Activated gamma-delta T cell (primary cell): ENCODE data around the gene CXCL11.
"Not testable (repeated sequence)": the region's sequence is repeated elsewhere in the genome, so short reads cannot be mapped to it uniquely, and the experiment has no call there.

Experiments
- DNase-seq: peaks from one replicate; lab custom pipeline; 2025; lab: John Stamatoyannopoulos, UW
- total RNA-seq, 2 donors: gene quantifications; one replicate each; lab custom pipeline; 2026; lab: John Stamatoyannopoulos, UW

The CXCL11 gene
- total RNA-seq = 0 to 0.13 reads per million in 2 donors

DNA sequence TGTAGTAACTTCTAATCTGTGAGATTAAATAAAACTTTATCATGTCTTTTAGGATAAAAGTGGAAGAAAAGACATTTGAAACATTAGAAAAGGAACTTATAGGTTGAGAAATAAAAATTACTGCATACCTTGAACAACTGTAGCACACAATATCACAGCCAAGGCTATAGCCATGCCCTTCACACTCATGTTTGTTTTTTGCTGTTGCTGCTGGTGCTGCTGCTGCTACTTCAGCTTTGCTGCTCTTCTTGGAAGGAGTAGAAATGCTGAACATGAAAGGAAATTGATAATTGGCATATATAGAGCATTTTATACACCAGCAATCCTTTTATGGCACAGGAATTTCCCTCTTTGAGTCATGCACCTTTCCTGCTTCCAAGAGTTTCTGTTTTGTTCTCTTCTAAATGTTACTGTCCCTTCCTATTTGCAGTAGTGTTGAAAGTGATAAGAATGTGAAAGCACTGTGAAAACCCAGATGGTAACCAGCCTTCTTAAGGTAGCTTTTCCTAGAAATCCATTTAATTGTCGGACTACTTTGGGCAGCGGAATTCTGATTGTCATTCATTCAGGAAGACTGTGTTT is at the start of gene CXCL11:
Gene CXCL11, minus strand, starts transcription at position 272 of the 582 bp plus-strand sequence. Its CDS starts 83 bp downstream, at position 189.
- DNase-seq = no peak

- no peak for DNase-seq
Measured at GRCh38 chr4:76084542-76084941, 48.7 kb upstream of the CXCL11 start.

GRCh38 chr4:76083386-76083988 is 47.6 kb upstream of the CXCL11 start:
- DNase-seq = no peak

GRCh38 chr4:76078033-76078613 is 42.3 kb upstream of the CXCL11 start:
- no peak for DNase-seq

DNA sequence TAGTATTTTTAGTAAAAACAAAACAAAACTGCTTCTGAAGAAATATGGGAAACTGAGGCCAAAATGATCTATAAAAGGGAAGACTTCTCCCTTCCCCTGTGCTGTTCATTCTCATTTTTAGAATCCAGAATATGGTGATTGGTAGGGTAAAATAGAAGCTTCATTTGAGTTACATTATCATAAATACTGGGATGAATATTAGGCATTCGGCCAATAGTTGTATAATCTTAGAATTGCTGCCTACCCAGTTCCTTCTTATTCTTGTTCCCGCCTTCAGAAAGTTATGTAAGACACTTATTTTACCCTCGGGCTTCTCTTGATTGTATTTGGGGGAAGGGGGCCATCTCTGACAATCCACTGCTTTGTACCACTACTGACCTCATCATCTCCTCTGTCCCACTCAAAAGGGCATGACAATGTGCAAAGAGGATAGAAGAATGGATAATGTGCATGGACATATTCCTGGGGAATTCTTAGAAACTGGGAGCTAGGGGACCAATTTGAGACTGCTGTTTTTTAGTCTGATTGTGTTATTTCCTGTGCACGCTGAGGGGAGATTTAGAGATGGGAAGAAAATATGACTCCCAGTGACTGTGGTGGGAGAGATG is 39.2 kb upstream of the CXCL11 start:
- no peak for DNase-seq

DNA sequence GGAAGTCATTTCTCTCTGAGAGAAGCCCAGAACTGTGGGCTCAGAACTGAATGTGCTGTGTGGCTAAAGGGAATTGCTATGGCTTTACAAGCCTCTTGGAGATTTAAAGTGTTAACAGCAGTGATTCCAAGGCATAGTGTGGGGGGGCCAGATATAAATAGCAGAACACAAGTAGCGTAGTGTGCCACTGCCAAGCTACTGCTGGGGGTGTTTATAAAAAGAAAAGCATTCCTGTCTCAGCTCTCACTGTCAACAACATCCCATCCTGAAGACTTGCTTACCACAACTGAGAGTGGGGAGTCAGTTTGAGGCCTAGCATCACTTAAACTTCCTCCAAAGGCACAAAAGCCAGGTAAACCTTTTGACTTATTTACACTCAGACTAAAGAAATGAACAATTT is 38.6 kb upstream of the CXCL11 start, which contains the start of gene ART3:
Gene ART3, plus strand, starts transcription at position 242 of the 400 bp plus-strand sequence. CDS start 1,181 bp downstream, outside the sequence.
- no peak for DNase-seq

DNA sequence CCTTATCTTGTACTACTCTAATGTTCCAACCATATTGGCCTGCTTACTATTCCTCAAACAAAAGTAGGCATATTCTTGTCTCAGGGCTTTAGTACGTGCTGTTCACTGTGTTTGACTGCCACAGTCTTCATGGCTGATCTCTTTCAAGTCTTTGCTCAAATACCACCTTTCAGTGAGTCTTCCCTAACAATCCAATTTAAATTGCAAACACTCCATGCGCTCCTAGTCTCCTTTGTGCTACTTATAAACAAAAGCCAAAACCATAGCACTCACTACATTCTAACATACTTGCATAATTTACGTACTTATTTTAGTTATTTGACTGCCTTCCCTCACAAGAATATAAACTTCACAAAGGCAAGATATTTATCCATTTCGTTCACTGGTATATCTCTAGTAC is 36.9 kb upstream of the CXCL11 start:
- DNase-seq = no peak

- no peak for DNase-seq
Measured at GRCh38 chr4:76067652-76068286, 31.9 kb upstream of the CXCL11 start.

GRCh38 chr4:76066546-76066945 is 30.7 kb upstream of the CXCL11 start:
- no peak for DNase-seq

- no peak for DNase-seq
Measured at GRCh38 chr4:76061982-76062381, 26.1 kb upstream of the CXCL11 start.

DNA sequence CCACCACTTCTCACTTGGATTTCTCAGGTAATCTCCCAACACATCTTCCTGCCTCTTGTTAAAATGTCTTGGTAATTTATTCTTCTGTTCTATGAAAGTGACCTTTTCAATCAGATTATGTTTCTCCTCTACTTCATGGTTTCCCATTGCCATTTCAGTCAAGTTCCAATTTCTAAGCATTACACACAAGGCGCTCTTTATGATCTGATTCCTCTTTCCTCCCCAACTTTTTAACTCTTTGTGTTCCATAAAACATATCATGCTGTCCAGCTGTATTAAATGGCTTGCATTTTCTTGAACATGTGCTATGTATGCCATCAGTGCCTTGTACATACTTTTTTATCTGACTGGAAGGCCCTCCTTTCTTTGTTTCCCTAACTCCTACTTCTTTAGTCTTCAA is 25.6 kb upstream of the CXCL11 start:
- no peak for DNase-seq

DNA sequence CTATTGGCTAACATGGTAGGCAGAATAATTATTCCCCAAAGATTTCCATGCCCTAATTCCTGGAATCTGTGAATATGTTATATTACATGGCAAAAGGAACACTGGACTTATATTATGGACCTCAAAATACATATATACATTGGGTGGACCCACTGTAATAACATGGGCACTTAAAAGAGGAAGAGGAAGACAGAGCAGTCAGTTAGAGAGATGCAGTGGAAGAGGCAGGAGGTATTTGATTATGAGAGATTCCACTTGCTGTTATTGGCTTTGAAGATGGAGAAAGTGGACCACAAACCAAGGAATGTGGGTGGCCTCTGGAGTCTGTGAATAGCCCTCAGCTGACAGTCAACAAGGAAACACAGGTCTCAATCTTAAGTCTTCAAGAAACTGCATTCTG is 24.6 kb upstream of the CXCL11 start:
- DNase-seq = no peak

GRCh38 chr4:76059750-76060149 is 23.9 kb upstream of the CXCL11 start:
- no peak for DNase-seq

GRCh38 chr4:76058888-76059426 is 23.1 kb upstream of the CXCL11 start:
- DNase-seq = no peak

DNA sequence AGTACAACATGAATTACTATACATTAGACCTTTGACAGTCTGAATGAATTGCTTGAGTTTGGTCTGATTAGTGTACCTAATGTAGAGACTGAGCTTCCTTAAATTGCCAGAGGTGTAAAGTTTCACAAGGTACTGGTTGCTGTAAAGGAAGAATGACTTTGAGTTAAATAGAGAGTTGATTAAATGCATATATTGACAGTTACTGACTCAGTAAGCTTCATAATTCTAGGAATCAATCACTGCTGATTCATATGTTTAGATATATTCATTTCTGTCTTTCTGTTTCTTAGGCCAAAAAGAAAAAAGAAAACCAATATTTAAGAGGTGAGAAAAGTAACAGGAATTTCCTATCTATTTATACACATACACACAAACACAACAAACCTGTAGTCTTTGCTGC is 22.4 kb upstream of the CXCL11 start:
- DNase-seq = no peak

DNA sequence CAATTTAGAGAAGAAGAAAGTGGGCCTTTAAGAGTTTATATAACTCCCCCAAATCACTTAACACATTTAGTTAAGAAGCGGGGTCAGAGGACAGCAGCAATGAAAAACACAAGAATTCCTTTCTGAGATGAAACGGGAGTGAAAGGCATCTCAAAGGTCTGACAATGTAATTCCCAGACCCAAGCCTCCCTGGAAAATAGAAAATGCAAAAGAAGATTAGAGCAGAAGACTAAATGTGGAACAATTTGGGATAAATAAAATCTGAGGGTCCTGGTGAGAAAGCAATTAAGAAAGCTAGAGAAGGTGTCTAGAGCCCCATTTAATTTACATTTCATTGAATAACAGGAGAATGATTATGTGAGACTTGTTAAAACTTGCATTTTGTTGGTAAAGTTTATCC is 19.6 kb upstream of the CXCL11 start:
- DNase-seq = no peak

DNA sequence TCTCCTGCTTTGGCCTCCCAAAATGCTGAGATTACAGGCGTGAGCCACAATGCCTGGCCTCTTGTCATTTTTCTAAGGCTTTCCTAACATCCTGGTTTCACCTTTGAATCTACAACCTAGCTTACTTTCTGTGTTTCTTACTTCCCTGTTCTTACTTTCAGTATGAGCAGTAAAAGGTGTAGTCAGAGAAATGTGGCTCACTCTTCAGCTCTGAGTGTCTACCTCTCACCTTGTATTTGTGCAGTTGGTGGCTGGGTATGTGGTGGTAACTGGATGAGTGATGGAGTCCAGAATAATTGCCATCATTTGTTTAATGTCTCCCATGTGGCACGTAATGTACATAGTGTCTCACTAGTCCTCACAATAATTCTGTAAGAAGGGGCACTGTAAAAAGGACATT is 19.1 kb upstream of the CXCL11 start:
- no peak for DNase-seq

DNA sequence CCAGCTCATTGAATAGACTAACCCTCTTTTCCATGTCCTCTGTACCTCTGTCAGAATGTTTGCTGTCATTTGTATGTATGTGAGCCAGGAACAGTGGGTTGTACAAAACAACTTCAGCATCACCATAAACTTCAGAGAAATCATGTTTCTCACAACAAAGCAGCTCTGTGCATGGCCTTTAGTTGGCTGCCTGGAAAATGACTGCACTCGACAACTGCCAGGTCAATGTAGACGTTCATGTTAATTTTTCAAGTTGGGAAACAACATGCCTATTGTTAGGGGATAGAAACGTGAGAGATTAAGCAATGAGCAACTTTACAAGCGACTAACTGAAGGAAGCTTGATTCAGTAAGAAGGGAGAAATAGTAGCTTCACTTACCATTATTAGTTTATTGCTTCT is 17.9 kb upstream of the CXCL11 start:
- DNase-seq = no peak

- DNase-seq = not testable (repeated sequence)
Measured at GRCh38 chr4:76050560-76051050, 14.7 kb upstream of the CXCL11 start.

DNA sequence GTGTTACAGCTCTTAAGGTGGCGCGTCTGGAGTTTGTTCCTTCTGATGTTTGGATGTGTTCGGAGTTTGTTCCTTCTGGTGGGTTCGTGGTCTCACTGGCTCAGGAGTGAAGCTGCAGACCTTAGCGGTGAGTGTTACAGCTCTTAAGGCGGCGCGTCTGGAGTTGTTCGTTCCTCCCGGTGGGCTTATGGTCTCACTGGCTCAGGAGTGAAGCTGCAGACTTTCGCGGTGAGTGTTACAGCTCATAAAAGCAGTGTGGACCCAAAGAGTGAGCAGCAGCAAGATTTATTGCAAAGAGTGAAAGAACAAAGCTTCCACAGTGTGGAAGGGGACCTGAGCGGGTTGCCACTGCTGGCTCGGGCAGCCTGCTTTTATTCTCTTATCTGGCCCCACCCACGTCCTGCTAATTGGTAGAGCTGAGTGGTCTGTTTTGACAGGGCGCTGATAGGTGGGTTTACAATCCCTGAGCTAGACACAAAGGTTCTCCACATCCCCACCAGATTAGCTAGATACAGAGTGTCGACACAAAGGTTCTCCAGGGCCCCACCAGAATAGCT is 14.1 kb upstream of the CXCL11 start:
- not testable (repeated sequence) for DNase-seq

GRCh38 chr4:76044686-76045085 is 8.8 kb upstream of the CXCL11 start:
- DNase-seq = not testable (repeated sequence)

- not testable (repeated sequence) for DNase-seq
Measured at GRCh38 chr4:76043306-76043705, 7.4 kb upstream of the CXCL11 start.
